Measurements from ENCODE around the gene ELOB.

The ELOB gene

GRCh38 chr16:2795395-2796143 is 18.5 kb upstream of the ELOB start:
- no peak overlapping the region for H3K18ac ChIP-seq (ENCODE audit: low read depth in 1 of 2, low read length in 2 of 2)
- no peak overlapping the region for H4K8ac ChIP-seq (ENCODE audit: low read length)
- H2AK5ac ChIP-seq (ENCODE audit: low read length, severe bottlenecking) = no peak overlapping the region
- no peak overlapping the region for H3K27ac ChIP-seq (ENCODE audit: low read length, poor library complexity, severe bottlenecking)
- H3K79me1 ChIP-seq (replicated peaks; ENCODE audit: low read length, poor library complexity, severe bottlenecking) = no peaks in the 10 kb centered on the region
- peaks cover 17 to 52% of the 10 kb centered on the region in 2 experiments for H3K27me3 ChIP-seq (ENCODE audit: control insufficient read depth in 1 of 2, insufficient read depth in 1 of 2, low read length in 2 of 2)
- H2BK15ac ChIP-seq (ENCODE audit: low read depth, poor library complexity, severe bottlenecking) = no peak overlapping the region
- no peak overlapping the region for H3K4ac ChIP-seq (ENCODE audit: low read depth in 1 of 2, low read length in 2 of 2)
- H3K23ac ChIP-seq (ENCODE audit: low read length in 2 of 2) = no peak overlapping the region
- 84% methylated on average over 6 of the region's 7 CpGs for WGBS
- no peak overlapping the region for H2BK5ac ChIP-seq (ENCODE audit: low read depth, low read length, poor library complexity, severe bottlenecking)
- H2BK120ac ChIP-seq (ENCODE audit: low read depth, low read length) = no peak overlapping the region
- no peak overlapping the region for H4K91ac ChIP-seq (ENCODE audit: low read length)
- no peak for DNase-seq
- H3K36me3 ChIP-seq (ENCODE audit: control insufficient read depth in 1 of 2, insufficient read depth in 2 of 2, low read depth in 1 of 2, low read length in 2 of 2) = no peaks in the 10 kb centered on the region
- H2BK12ac ChIP-seq (ENCODE audit: low read length in 2 of 2) = no peak overlapping the region
- H3K4me2 ChIP-seq (ENCODE audit: low read length, poor library complexity, severe bottlenecking) = no peak overlapping the region
- H3K9ac ChIP-seq (ENCODE audit: low read length) = no peak overlapping the region
- no peak overlapping the region for H3K4me3 ChIP-seq (ENCODE audit: insufficient read depth in 1 of 2, low read depth in 1 of 2, low read length in 2 of 2)
- H3K9me3 ChIP-seq (ENCODE audit: control insufficient read depth, low read length) = no peaks in the 10 kb centered on the region
- no peaks in the 10 kb centered on the region for H3K4me1 ChIP-seq (ENCODE audit: control insufficient read depth, insufficient read depth, low read depth, low read length)
- H3K14ac ChIP-seq (ENCODE audit: low read length in 2 of 2) = no peak overlapping the region
- no peak overlapping the region for H2AFZ ChIP-seq (ENCODE audit: low read depth, low read length)

- no peak overlapping the region for H4K8ac ChIP-seq (ENCODE audit: low read length)
- no peak overlapping the region for H2BK5ac ChIP-seq (ENCODE audit: low read depth, low read length, poor library complexity, severe bottlenecking)
- H3K14ac ChIP-seq (ENCODE audit: low read length in 2 of 2) = no peak overlapping the region
- H3K4me3 ChIP-seq (ENCODE audit: insufficient read depth in 1 of 2, low read depth in 1 of 2, low read length in 2 of 2) = no peak overlapping the region
- peaks cover 24 to 64% of the 10 kb centered on the region in 2 experiments for H3K27me3 ChIP-seq (ENCODE audit: control insufficient read depth in 1 of 2, insufficient read depth in 1 of 2, low read length in 2 of 2)
- H3K36me3 ChIP-seq (ENCODE audit: control insufficient read depth in 1 of 2, insufficient read depth in 2 of 2, low read depth in 1 of 2, low read length in 2 of 2) = no peaks in the 10 kb centered on the region
- no peak overlapping the region for H2BK15ac ChIP-seq (ENCODE audit: low read depth, poor library complexity, severe bottlenecking)
- H3K4me1 ChIP-seq (ENCODE audit: control insufficient read depth, insufficient read depth, low read depth, low read length) = no peaks in the 10 kb centered on the region
- H3K23ac ChIP-seq (ENCODE audit: low read length in 2 of 2) = no peak overlapping the region
- no peak overlapping the region for H2AFZ ChIP-seq (ENCODE audit: low read depth, low read length)
- H3K27ac ChIP-seq (ENCODE audit: low read length, poor library complexity, severe bottlenecking) = no peak overlapping the region
- H2BK12ac ChIP-seq (ENCODE audit: low read length in 2 of 2) = no peak overlapping the region
- H3K9ac ChIP-seq (ENCODE audit: low read length) = no peak overlapping the region
- DNase-seq = no peak
- no peak overlapping the region for H2BK120ac ChIP-seq (ENCODE audit: low read depth, low read length)
- 98% methylated on average over 10 of the region's 10 CpGs for WGBS
- H2AK5ac ChIP-seq (ENCODE audit: low read length, severe bottlenecking) = no peak overlapping the region
- no peaks in the 10 kb centered on the region for H3K79me1 ChIP-seq (replicated peaks; ENCODE audit: low read length, poor library complexity, severe bottlenecking)
- H3K18ac ChIP-seq (ENCODE audit: low read depth in 1 of 2, low read length in 2 of 2) = no peak overlapping the region
- no peaks in the 10 kb centered on the region for H3K9me3 ChIP-seq (ENCODE audit: control insufficient read depth, low read length)
- H3K4me2 ChIP-seq (ENCODE audit: low read length, poor library complexity, severe bottlenecking) = no peak overlapping the region
- H4K91ac ChIP-seq (ENCODE audit: low read length) = no peak overlapping the region
- no peak overlapping the region for H3K4ac ChIP-seq (ENCODE audit: low read depth in 1 of 2, low read length in 2 of 2)
These were observed 15.9 kb upstream of the ELOB start for GRCh38 chr16:2792940-2793339.

- H2BK120ac ChIP-seq (ENCODE audit: low read depth, low read length) = no peak overlapping the region
- no peaks in the 10 kb centered on the region for H3K36me3 ChIP-seq (ENCODE audit: control insufficient read depth in 1 of 2, insufficient read depth in 2 of 2, low read depth in 1 of 2, low read length in 2 of 2)
- no peak overlapping the region for H3K18ac ChIP-seq (ENCODE audit: low read depth in 1 of 2, low read length in 2 of 2)
- H3K4me3 ChIP-seq (ENCODE audit: insufficient read depth in 1 of 2, low read depth in 1 of 2, low read length in 2 of 2) = no peak overlapping the region
- no peak overlapping the region for H2AFZ ChIP-seq (ENCODE audit: low read depth, low read length)
- H3K27ac ChIP-seq (ENCODE audit: low read length, poor library complexity, severe bottlenecking) = no peak overlapping the region
- no peak overlapping the region for H2BK5ac ChIP-seq (ENCODE audit: low read depth, low read length, poor library complexity, severe bottlenecking)
- H2BK15ac ChIP-seq (ENCODE audit: low read depth, poor library complexity, severe bottlenecking) = no peak overlapping the region
- no peak overlapping the region for H2BK12ac ChIP-seq (ENCODE audit: low read length in 2 of 2)
- H3K9me3 ChIP-seq (ENCODE audit: control insufficient read depth, low read length) = no peaks in the 10 kb centered on the region
- WGBS = 90% methylated on average over 7 of the region's 8 CpGs
- no peak overlapping the region for H3K23ac ChIP-seq (ENCODE audit: low read length in 2 of 2)
- no peak for DNase-seq
- no peak overlapping the region for H4K91ac ChIP-seq (ENCODE audit: low read length)
- no peak overlapping the region for H3K9ac ChIP-seq (ENCODE audit: low read length)
- H3K4me2 ChIP-seq (ENCODE audit: low read length, poor library complexity, severe bottlenecking) = no peak overlapping the region
- H2AK5ac ChIP-seq (ENCODE audit: low read length, severe bottlenecking) = no peak overlapping the region
- no peaks in the 10 kb centered on the region for H3K79me1 ChIP-seq (replicated peaks; ENCODE audit: low read length, poor library complexity, severe bottlenecking)
- no peak overlapping the region for H3K14ac ChIP-seq (ENCODE audit: low read length in 2 of 2)
- no peaks in the 10 kb centered on the region for H3K4me1 ChIP-seq (ENCODE audit: control insufficient read depth, insufficient read depth, low read depth, low read length)
- no peak overlapping the region for H4K8ac ChIP-seq (ENCODE audit: low read length)
- no peak overlapping the region for H3K4ac ChIP-seq (ENCODE audit: low read depth in 1 of 2, low read length in 2 of 2)
- peaks cover 27 to 72% of the 10 kb centered on the region in 2 experiments for H3K27me3 ChIP-seq (ENCODE audit: control insufficient read depth in 1 of 2, insufficient read depth in 1 of 2, low read length in 2 of 2)
These were observed 14.1 kb upstream of the ELOB start for GRCh38 chr16:2791174-2791573.

GRCh38 chr16:2790631-2791030 is 13.6 kb upstream of the ELOB start:
- Histone ChIP-seq H2BK5ac (ENCODE audit: low read depth, low read length, poor library complexity, severe bottlenecking) (no peak overlapping the region), H2BK15ac (ENCODE audit: low read depth, poor library complexity, severe bottlenecking) (no peak overlapping the region), H3K23ac (ENCODE audit: low read length in 2 of 2) (no peak overlapping the region), H2AK5ac (ENCODE audit: low read length, severe bottlenecking) (no peak overlapping the region), H3K36me3 (ENCODE audit: control insufficient read depth in 1 of 2, insufficient read depth in 2 of 2, low read depth in 1 of 2, low read length in 2 of 2) (no peaks in the 10 kb centered on the region), H3K4me1 (ENCODE audit: control insufficient read depth, insufficient read depth, low read depth, low read length) (no peaks in the 10 kb centered on the region), H2AFZ (ENCODE audit: low read depth, low read length) (no peak overlapping the region), H3K4ac (ENCODE audit: low read depth in 1 of 2, low read length in 2 of 2) (no peak overlapping the region), H3K14ac (ENCODE audit: low read length in 2 of 2) (no peak overlapping the region), H2BK120ac (ENCODE audit: low read depth, low read length) (no peak overlapping the region), H3K79me1 (replicated peaks; ENCODE audit: low read length, poor library complexity, severe bottlenecking) (no peaks in the 10 kb centered on the region), H3K18ac (ENCODE audit: low read depth in 1 of 2, low read length in 2 of 2) (no peak overlapping the region), H2BK12ac (ENCODE audit: low read length in 2 of 2) (no peak overlapping the region), H3K4me3 (ENCODE audit: insufficient read depth in 1 of 2, low read depth in 1 of 2, low read length in 2 of 2) (no peak overlapping the region), H3K27ac (ENCODE audit: low read length, poor library complexity, severe bottlenecking) (no peak overlapping the region), H3K9me3 (ENCODE audit: control insufficient read depth, low read length) (no peaks in the 10 kb centered on the region), H3K27me3 (ENCODE audit: control insufficient read depth in 1 of 2, insufficient read depth in 1 of 2, low read length in 2 of 2) (peaks cover 23 to 73% of the 10 kb centered on the region in 2 experiments), H3K4me2 (ENCODE audit: low read length, poor library complexity, severe bottlenecking) (no peak overlapping the region), H3K9ac (ENCODE audit: low read length) (no peak overlapping the region), H4K8ac (ENCODE audit: low read length) (no peak overlapping the region), H4K91ac (ENCODE audit: low read length) (peak overlapping the region; percentile 5)
- no peak for DNase-seq
- WGBS = 82% methylated on average over 5 of the region's 5 CpGs
